IMR-90 (cell line): ENCODE data around the gene KCNMB2.

ENCODE experiments used
- CEBPB ChIP-seq: IDR thresholded peaks from 2 replicates; pipeline ENCODE4 v1.6.1; 2012; ENCODE audit warnings: low read depth, low read length, improper control_type of control experiment
- MXI1 ChIP-seq: IDR thresholded peaks from 2 replicates; pipeline ENCODE4 v1.6.1; 2012; ENCODE audit warnings: low read depth, mild to moderate bottlenecking, low read length, moderate library complexity, borderline replicate concordance
- POLR2A ChIP-seq: IDR thresholded peaks from 2 replicates; pipeline ENCODE4 v1.6.1; 2012; ENCODE audit warnings: mild to moderate bottlenecking, low read depth, low read length
- RAD21 ChIP-seq: IDR thresholded peaks from 2 replicates; pipeline ENCODE4 v1.6.1; 2012; ENCODE audit warnings: low read length, improper control_type of control experiment
- RCOR1 ChIP-seq: IDR thresholded peaks from 2 replicates; pipeline ENCODE4 v1.6.1; 2012; ENCODE audit warnings: mild to moderate bottlenecking, low read length, improper control_type of control experiment; ENCODE audit not compliant: insufficient replicate concordance
- SMC3 ChIP-seq: fragments of 150-350 bp; IDR thresholded peaks from 2 replicates; pipeline ENCODE4 v1.6.1; 2016; ENCODE audit warnings: low read depth, mild to moderate bottlenecking, antibody characterized with exemption, low read length, moderate library complexity
- TF ChIP-seq, protein P1 (sequence below): conservative IDR thresholded peaks from 2 replicates; pipeline ENCODE4 v1.5.1; 2012; ENCODE audit warnings: mild to moderate bottlenecking, low read depth, low read length, improper control_type of control experiment

GRCh38 chr3:178765472-178765871 lies 229.2 kb downstream of the KCNMB2 start:
- TF ChIP-seq, protein P1, sequence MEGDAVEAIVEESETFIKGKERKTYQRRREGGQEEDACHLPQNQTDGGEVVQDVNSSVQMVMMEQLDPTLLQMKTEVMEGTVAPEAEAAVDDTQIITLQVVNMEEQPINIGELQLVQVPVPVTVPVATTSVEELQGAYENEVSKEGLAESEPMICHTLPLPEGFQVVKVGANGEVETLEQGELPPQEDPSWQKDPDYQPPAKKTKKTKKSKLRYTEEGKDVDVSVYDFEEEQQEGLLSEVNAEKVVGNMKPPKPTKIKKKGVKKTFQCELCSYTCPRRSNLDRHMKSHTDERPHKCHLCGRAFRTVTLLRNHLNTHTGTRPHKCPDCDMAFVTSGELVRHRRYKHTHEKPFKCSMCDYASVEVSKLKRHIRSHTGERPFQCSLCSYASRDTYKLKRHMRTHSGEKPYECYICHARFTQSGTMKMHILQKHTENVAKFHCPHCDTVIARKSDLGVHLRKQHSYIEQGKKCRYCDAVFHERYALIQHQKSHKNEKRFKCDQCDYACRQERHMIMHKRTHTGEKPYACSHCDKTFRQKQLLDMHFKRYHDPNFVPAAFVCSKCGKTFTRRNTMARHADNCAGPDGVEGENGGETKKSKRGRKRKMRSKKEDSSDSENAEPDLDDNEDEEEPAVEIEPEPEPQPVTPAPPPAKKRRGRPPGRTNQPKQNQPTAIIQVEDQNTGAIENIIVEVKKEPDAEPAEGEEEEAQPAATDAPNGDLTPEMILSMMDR, result no peak
- TF ChIP-seq CEBPB (no peak), POLR2A (no peak), MXI1 (no peak), RAD21 (no peak), SMC3 (no peak), RCOR1 (no peak)
